Umbilical cord (tissue), 2 donors: Measurements from ENCODE around the gene LIME1. TPM values are rescaled to one million over a fixed set of nuclear protein-coding genes. Genes with fewer than 3 reads are reported as not detected.

Source experiments
- DNase-seq: peaks from one replicate; pipeline ENCODE4 v3.0.0-alpha.2; 2015; ENCODE audit warnings: low spot score
- total RNA-seq: library from RNA; depleted of rRNA; stranded (reverse); fragments of >200 nt; gene quantifications from one replicate; pipeline ENCODE4 v1.2.3, GENCODE V29; 2014; ENCODE audit warnings: low replicate concordance; ENCODE audit not compliant: insufficient read depth

The LIME1 gene
- total RNA-seq, 1 donor from 2014 or later, result 1.2 TPM

DNA sequence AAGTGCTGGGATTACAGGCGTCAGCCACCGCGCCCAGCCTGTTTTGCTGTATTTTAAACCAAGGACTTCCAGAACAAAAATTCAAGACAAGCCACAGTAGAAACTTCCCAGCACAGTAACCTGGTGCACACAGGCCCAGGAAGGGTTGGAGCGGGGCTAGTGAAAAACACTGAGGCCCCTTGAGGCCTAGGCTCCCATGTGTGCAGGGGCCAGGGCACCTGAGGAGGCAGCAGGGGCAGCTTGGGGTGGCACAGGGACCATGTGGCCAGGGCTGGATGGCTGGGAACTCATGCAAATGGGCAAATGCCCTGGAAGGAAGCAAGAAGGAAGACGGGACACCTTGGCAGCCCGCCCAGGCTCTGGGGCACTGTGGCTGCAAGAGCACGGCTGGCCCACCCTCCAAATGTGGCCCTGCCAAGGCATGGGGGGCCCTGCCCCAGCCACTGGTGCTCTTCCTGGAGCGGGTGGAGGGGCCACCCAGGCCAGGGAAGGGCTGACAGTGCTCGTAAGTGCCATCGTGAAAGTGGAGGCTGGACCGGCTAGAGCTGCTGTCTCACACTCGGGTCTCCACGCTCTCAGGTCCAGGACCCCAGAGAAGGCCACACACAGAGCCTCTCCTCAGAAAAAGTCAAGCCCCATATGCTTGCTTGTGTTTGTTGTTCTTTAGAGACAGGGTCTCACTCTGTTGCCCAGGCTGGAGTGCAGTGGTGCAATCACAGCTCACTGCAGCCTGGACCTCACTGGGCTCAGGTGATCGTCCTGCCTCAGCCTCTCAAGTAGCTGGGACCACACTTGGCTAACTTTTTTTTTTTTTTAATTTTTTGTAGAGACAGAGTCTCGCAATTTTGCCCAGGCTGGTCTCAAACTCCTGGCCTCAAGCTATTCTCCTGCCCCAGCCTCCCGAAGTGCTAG lies 13.4 kb downstream of the LIME1 start:
- DNase-seq, result no peak

DNA sequence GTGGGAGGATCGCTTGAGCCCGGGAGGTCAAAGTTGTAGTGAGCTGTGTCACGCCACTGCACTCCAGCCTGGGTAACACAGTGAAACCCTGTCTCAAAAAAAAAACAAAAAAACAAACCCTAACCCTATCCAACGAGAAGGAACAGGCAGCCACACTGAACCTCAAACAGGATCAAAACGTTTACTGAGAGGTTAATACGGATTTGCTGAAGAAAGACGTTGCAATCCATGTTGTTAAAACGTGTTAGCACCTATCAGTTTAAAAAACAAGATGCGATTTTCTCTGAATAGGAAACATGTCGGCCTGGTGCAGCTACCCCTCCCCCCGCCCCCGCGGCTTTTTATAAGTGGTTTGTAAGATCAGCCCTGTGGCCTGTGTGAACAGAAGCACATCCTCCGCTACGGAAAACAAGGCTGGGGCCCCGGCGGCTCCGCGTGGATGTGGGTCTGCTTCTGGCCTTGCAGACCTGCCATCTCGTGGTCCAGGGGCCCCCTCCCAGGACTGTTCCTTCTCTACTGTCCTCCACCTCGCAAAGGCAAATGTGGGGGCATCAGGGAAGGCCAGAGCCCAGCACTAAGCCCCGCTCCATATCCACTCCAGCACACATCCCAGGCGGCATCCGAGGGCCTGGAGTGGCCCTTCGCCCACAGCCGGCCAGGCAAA lies 14.5 kb downstream of the LIME1 start:
- no peak for DNase-seq

GRCh38 chr20:63751471-63752271 lies 15.2 kb downstream of the LIME1 start:
- no peak for DNase-seq

- DNase-seq, result no peak
These were observed 16.1 kb downstream of the LIME1 start for GRCh38 chr20:63752411-63753101.

DNA sequence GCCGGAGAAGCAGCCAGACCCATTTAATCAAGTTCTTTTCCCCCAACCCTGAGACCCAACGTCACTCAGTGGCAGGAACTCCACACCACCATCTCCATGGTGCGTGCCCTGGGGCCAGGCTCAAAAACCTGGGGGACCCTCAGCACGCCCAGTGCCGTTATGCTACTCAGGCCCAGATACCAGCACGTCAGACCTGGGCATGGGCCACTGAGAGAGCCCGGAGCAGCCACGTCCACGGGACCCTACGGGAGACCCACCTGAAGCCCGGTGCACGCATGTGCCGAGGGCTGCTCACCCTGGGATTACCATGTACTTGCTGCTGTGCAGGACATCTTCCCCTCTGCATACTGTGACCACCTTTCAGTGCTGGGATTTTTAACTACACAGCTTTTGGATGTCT lies 16.9 kb downstream of the LIME1 start:
- no peak for DNase-seq

DNA sequence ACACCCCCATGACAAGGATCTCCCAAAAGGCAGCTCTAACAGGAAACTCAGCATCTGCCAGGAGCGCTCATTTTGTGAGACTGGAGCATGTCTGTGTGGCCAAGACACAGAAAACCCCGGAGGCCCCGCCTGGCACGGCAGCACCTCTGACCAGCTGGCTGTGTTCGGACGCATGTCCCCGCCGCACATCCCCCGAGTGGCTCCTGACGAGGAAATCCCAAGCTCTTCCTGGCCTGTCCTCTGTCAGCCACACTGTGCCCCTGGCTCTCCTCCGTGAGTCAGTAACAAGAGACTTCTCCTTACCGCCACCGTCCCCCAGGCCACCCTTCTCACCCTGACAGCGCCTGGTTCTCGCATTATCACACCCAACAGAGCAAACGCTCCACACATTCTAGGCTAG lies 17.5 kb downstream of the LIME1 start:
- DNase-seq, result no peak

- DNase-seq, result no peak
These were observed 19.6 kb downstream of the LIME1 start for GRCh38 chr20:63755933-63756647.

- DNase-seq, result no peak
These were observed 20.2 kb downstream of the LIME1 start for GRCh38 chr20:63756648-63756991.

GRCh38 chr20:63758152-63758551 lies 21.7 kb downstream of the LIME1 start:
- DNase-seq, result no peak

GRCh38 chr20:63759377-63759901 lies 23.0 kb downstream of the LIME1 start:
- DNase-seq, result no peak

DNA sequence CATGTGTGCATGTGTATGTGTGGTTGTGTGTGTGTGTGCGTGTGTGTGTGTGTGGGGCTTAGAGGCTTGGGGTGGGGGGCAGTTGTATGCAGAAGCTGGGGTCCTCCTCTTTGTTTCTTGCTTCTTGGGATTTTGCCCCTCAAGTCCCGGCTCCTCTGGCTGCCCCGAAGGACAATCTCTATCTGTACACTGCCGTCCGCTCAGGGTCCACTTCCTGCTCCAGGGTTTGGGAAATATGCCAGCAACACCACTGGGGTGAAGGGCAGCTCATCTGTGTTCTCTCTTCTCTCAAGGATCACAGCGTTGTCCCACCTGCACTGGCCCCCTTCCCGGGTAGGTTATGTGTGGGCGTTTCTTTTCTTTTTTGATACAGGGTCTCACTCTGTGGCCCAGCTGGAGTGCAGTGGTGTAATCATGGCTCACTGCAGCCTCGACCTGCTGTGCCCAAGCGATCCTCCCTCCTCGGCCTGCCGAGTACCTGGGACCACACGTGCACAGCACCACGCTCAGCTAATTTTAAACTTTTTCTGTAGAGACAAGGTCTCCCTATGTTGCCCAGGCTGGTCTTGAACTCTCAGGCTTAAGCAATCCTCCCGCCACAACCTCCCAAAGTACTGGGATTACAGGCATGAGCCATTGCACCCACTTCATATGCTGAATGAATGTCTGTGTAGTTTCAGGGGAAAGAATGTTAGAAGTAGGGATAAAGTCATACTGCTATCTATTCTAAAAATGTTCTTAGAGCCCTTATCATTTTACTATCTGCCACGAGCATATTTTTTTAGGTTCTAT lies 28.8 kb downstream of the LIME1 start:
- DNase-seq, result peak; percentile 17

DNA sequence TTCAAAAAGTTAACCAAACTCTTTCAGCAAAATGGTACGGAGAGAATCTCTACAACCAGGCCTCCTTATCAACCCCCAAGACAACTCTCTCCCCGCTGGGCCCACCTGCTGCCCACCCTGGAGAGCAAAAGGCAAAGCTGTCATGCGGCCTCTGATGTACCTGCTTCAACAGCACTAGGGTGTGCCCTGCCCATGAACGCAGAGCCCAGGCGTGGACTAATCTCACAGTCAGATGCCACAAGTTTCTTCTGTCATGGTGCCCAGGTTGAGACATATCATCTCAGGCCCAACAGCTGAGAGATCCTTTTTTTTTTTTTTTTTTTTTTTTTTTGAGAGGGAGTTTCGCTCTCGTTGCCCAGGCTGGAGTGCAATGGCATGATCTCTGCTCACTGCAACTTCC lies 29.4 kb downstream of the LIME1 start:
- DNase-seq, result no peak

DNA sequence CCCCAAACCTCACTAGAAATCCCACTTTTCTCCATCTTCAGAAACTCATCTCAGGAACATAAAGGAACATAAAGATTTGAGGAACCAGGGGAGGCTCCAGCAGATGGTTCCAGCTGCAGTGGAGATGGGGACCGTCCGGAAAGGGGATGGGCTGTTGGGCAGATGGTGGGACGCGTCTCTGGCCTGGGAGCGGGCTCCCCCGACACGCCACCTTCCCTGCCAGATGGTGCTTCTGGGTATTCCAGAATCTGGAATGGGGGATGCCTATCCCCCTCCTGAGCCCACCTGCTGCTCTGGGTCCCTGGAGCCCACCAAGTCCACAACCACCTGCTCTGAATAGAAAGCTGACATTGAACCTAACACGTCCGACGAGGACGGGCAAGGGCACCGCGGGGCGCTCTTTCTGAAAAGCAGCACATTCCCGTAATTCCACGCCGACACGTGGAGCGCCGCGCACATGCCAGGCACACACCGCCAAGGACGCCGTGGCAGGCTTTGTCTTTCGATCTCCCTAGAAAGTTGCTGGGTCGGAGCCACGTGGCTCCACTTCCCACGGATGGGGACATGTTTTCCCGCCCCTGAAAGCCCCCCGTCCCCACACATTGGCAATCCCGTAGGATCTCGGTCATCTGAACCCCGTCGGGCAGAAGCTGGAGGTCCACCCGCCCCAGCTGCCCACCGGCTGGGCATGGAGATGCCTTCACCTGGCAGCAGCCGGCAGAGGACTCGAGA lies 30.4 kb downstream of the LIME1 start:
- no peak for DNase-seq

DNA sequence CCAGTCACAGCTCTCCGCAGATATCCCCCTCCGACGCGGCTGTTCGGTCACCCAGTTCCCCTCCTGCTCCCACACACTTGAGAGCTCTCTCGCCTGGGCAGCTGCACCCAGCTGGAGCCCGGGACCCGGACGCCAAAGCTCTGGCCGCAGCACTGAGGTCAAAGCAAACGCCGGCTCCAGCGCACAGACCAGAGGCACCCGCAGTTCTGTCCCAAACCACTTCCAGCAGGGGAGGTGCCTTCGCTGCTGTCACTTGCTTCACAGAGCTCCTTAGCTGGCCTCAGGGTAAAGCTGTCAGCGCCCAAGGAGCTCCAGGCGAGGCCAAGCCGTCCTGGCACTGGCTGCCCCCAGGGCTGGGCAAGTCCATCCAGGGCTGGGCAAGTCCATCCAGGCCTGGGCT lies 31.0 kb downstream of the LIME1 start:
- no peak for DNase-seq

DNA sequence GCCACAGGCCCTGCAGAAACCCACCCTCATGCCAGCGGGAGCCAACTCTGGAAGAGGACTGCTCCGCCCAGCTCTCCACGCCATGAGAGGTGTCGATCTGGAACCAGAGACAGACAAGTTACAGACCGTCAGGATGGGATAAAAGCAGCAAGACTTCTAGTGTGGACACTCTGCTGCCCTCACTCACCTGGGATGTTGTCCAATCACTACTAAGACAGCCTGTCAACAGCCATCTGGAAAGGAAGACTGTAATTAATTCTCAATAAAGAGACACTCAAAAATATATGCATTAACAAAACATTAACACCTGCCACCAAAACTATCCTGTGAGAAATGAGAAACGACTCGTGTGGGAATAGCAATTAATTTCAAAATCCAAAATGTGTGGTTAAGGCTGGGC lies 31.4 kb downstream of the LIME1 start:
- DNase-seq, result no peak

GRCh38 chr20:63768591-63769515 lies 32.4 kb downstream of the LIME1 start:
- DNase-seq, result no peak

GRCh38 chr20:63769891-63770474 lies 33.5 kb downstream of the LIME1 start:
- DNase-seq, result no peak
